ENCODE results near the gene GALNTL6. TPM values are rescaled to one million over a fixed set of nuclear protein-coding genes. Genes with fewer than 3 reads are reported as not detected.

GALNTL6 gene
- total RNA-seq, 1 experiment from 2014 or later, result not detected

DNA sequence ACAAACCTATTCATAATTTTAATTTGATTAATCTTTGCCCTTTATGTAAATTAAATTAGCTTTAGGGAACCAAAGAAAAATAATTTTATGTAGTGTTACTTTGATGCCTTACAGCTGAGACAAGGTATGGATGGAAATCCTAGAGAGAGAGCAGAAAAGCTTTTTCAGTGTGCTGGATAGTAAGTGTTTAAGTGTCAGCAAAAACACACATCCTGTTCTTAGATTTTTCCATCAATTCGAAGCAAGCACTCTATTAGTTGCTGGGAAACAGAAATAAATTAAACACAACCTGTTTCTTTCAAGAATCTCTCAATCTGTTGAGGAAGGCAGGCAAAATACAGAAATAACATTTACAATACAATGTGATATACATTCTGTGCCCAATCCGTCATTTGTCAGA, 327.8 kb downstream of the GALNTL6 start:
- H3K36me3 ChIP-seq (ENCODE audit: control insufficient read depth in 1 of 2, insufficient read depth in 2 of 2, low read length in 2 of 2), result no peaks in the 10 kb centered on the region
- no peak for ATAC-seq
- no peak overlapping the region for H3K9ac ChIP-seq (ENCODE audit: low read length)
- no peak overlapping the region for H3K27ac ChIP-seq (ENCODE audit: low read depth, low read length)
- H3K4me3 ChIP-seq (replicated peaks in 1 of 2; ENCODE audit: low read depth in 1 of 2, low read length in 2 of 2), result no peak overlapping the region
- H2AFZ ChIP-seq (ENCODE audit: low read depth, low read length, poor library complexity, severe bottlenecking), result no peak overlapping the region
- TF ChIP-seq, protein P1, sequence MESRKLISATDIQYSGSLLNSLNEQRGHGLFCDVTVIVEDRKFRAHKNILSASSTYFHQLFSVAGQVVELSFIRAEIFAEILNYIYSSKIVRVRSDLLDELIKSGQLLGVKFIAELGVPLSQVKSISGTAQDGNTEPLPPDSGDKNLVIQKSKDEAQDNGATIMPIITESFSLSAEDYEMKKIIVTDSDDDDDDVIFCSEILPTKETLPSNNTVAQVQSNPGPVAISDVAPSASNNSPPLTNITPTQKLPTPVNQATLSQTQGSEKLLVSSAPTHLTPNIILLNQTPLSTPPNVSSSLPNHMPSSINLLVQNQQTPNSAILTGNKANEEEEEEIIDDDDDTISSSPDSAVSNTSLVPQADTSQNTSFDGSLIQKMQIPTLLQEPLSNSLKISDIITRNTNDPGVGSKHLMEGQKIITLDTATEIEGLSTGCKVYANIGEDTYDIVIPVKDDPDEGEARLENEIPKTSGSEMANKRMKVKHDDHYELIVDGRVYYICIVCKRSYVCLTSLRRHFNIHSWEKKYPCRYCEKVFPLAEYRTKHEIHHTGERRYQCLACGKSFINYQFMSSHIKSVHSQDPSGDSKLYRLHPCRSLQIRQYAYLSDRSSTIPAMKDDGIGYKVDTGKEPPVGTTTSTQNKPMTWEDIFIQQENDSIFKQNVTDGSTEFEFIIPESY (IDR thresholded peaks at IDR 0.05; ENCODE audit: extremely low read depth, insufficient replicate concordance, low read length), result no peak
- no peak for TF ChIP-seq POLR2A (IDR thresholded peaks at IDR 0.05; ENCODE audit: borderline replicate concordance, extremely low read depth, insufficient read depth, insufficient read length)
- no peak for TF ChIP-seq RAD21 (IDR thresholded peaks at IDR 0.05; ENCODE audit: low read depth)
- no peak for TF ChIP-seq ZFX (IDR thresholded peaks at IDR 0.05)
- TF ChIP-seq SP1 (IDR thresholded peaks at IDR 0.05; ENCODE audit: low read depth), result no peak
- TF ChIP-seq, protein P2, sequence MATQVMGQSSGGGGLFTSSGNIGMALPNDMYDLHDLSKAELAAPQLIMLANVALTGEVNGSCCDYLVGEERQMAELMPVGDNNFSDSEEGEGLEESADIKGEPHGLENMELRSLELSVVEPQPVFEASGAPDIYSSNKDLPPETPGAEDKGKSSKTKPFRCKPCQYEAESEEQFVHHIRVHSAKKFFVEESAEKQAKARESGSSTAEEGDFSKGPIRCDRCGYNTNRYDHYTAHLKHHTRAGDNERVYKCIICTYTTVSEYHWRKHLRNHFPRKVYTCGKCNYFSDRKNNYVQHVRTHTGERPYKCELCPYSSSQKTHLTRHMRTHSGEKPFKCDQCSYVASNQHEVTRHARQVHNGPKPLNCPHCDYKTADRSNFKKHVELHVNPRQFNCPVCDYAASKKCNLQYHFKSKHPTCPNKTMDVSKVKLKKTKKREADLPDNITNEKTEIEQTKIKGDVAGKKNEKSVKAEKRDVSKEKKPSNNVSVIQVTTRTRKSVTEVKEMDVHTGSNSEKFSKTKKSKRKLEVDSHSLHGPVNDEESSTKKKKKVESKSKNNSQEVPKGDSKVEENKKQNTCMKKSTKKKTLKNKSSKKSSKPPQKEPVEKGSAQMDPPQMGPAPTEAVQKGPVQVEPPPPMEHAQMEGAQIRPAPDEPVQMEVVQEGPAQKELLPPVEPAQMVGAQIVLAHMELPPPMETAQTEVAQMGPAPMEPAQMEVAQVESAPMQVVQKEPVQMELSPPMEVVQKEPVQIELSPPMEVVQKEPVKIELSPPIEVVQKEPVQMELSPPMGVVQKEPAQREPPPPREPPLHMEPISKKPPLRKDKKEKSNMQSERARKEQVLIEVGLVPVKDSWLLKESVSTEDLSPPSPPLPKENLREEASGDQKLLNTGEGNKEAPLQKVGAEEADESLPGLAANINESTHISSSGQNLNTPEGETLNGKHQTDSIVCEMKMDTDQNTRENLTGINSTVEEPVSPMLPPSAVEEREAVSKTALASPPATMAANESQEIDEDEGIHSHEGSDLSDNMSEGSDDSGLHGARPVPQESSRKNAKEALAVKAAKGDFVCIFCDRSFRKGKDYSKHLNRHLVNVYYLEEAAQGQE (IDR thresholded peaks at IDR 0.05; ENCODE audit: low read depth), result no peak
- no peak for TF ChIP-seq SIN3A (IDR thresholded peaks at IDR 0.05; ENCODE audit: low read depth)
- TF ChIP-seq, protein P3, sequence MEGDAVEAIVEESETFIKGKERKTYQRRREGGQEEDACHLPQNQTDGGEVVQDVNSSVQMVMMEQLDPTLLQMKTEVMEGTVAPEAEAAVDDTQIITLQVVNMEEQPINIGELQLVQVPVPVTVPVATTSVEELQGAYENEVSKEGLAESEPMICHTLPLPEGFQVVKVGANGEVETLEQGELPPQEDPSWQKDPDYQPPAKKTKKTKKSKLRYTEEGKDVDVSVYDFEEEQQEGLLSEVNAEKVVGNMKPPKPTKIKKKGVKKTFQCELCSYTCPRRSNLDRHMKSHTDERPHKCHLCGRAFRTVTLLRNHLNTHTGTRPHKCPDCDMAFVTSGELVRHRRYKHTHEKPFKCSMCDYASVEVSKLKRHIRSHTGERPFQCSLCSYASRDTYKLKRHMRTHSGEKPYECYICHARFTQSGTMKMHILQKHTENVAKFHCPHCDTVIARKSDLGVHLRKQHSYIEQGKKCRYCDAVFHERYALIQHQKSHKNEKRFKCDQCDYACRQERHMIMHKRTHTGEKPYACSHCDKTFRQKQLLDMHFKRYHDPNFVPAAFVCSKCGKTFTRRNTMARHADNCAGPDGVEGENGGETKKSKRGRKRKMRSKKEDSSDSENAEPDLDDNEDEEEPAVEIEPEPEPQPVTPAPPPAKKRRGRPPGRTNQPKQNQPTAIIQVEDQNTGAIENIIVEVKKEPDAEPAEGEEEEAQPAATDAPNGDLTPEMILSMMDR (IDR thresholded peaks at IDR 0.05 in 2 of 3, conservative IDR thresholded peaks at IDR 0.05 in 1 of 3; ENCODE audit: borderline replicate concordance in 1 of 3, insufficient read depth in 1 of 3, low read depth in 2 of 3, low read length in 2 of 3), result no peak
- no peak for TF ChIP-seq YY1 (IDR thresholded peaks at IDR 0.05; ENCODE audit: extremely low read depth, insufficient replicate concordance, low read depth, low read length)
- TF ChIP-seq, protein P4, sequence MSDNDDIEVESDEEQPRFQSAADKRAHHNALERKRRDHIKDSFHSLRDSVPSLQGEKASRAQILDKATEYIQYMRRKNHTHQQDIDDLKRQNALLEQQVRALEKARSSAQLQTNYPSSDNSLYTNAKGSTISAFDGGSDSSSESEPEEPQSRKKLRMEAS (IDR thresholded peaks at IDR 0.05), result no peak
- TF ChIP-seq CEBPB (IDR thresholded peaks at IDR 0.05; ENCODE audit: low read depth), result no peak
- TF ChIP-seq JUND (IDR thresholded peaks at IDR 0.05), result no peak
- H3K9me3 ChIP-seq (ENCODE audit: control insufficient read depth in 1 of 2, insufficient read depth in 1 of 2, low read depth in 1 of 2, low read length in 2 of 2), result no peaks in the 10 kb centered on the region
- DNase-seq (ENCODE audit: low read depth, low spot score), result no peak
- RAD21 ChIA-PET (ENCODE audit: low non-redundant PET in 1 of 2, low total read pairs in 2 of 2, uncharacterized antibody in 2 of 2, unreplicated experiment in 2 of 2), result no interaction called here
- CTCF ChIA-PET, result no interaction called here
- no peaks in the 10 kb centered on the region for H3K79me2 ChIP-seq (ENCODE audit: insufficient read depth, low read length)
- H4K20me1 ChIP-seq (ENCODE audit: insufficient read depth), result no peaks in the 10 kb centered on the region
- peaks cover 0 to 11% of the 10 kb centered on the region in 2 experiments; a peak in 2 of 4 replicates for H3K4me1 ChIP-seq (ENCODE audit: control insufficient read depth in 1 of 2, insufficient read depth in 2 of 2, low read length in 2 of 2)
- POLR2A ChIA-PET, result no interaction called here
- no peaks in the 10 kb centered on the region for H3K9me2 ChIP-seq (ENCODE audit: insufficient read depth)
- no TSS peak for BruUV-seq (replicated peaks)
- intact Hi-C loops (cut with micrococcal nuclease), result no loop called here
- H3K4me2 ChIP-seq (ENCODE audit: low read length), result no peak overlapping the region
- H3K27me3 ChIP-seq (ENCODE audit: insufficient read depth, low read length), result no peaks in the 10 kb centered on the region
